B cell (primary cell): Measurements from ENCODE around the gene TSHZ1. TPM values are rescaled to one million over a fixed set of nuclear protein-coding genes. Genes with fewer than 3 reads are reported as not detected.

Source experiments
- ATAC-seq: fragments of 200-7000 bp; cut with Tn5 transposase; one replicate; pipeline ENCODE4 v1.10.0; 2021; ENCODE audit warnings: low read depth, mild to moderate bottlenecking, moderate number of reproducible peaks, moderate library complexity
- CTCF ChIA-PET: fragments of 350-600 bp; sonication (Branson Sonifier 250); formaldehyde crosslinking; loops from one replicate; lab custom pipeline; 2021; ENCODE audit warnings: antibody characterized with exemption, inconsistent platforms; lab: Charles Lee
- POLR2A ChIA-PET: fragments of 350-600 bp; sonication (Branson Sonifier 250); formaldehyde crosslinking; loops from one replicate; lab custom pipeline; 2021; ENCODE audit warnings: antibody characterized with exemption; lab: Charles Lee
- DNase-seq: peaks from one replicate; pipeline ENCODE4 v3.0.0; 2013
- H2AFZ ChIP-seq: 2 replicates; pipeline ENCODE4 v1.6.1; 2012; ENCODE audit warnings: mild to moderate bottlenecking, low read depth, low read length; ENCODE audit not compliant: insufficient read depth, poor library complexity, severe bottlenecking
- H3K27ac ChIP-seq, 2 donors: 1 replicate in 1 of 2; 2 replicates in 1 of 2; pipeline ENCODE4 v1.5.1; 2012 to 2013; ENCODE audit warnings: low read length in 2 of 2, mild to moderate bottlenecking in 2 of 2, moderate library complexity in 1 of 2
- H3K27me3 ChIP-seq, 4 experiments: fragments of 200-600 bp in 1 of 4; sonication (generic) in 1 of 4; replicated peaks in 1 of 4; 1 replicate in 2 of 4; 2 replicates in 2 of 4; pipeline versions ENCODE4 v1.6.1 to v1.7.0; 2013 to 2016; ENCODE audit warnings: low read length in 3 of 4, mild to moderate bottlenecking in 2 of 4, mixed read lengths in 1 of 4, moderate library complexity in 1 of 4; ENCODE audit not compliant: insufficient read depth in 4 of 4, control insufficient read depth in 3 of 4; ENCODE audit errors: control extremely low read depth in 1 of 4
- H3K36me3 ChIP-seq, 2 experiments: replicated peaks in 1 of 2; 1 replicate in 1 of 2; 2 replicates in 1 of 2; pipeline versions ENCODE4 v1.6.1 to v1.7.1; 2013; ENCODE audit warnings: low read length in 1 of 2; ENCODE audit not compliant: insufficient read depth in 2 of 2, control insufficient read depth in 1 of 2; ENCODE audit errors: control extremely low read depth in 1 of 2, extremely low read depth in 1 of 2
- H3K4me1 ChIP-seq, 2 donors: fragments of 200-600 bp in 1 of 2; sonication (generic) in 1 of 2; 1 replicate in 1 of 2; 2 replicates in 1 of 2; pipeline versions ENCODE4 v1.5.1 to v1.6.1; 2013 to 2017; ENCODE audit warnings: low read length in 2 of 2; ENCODE audit not compliant: control insufficient read depth in 2 of 2, insufficient read depth in 2 of 2
- H3K4me2 ChIP-seq: replicated peaks from 2 replicates; pipeline ENCODE3; 2012; ENCODE audit warnings: mild to moderate bottlenecking, low read depth, low read length; ENCODE audit not compliant: poor library complexity, severe bottlenecking
- H3K4me3 ChIP-seq, 5 experiments: fragments of 200-600 bp in 1 of 5; sonication (generic) in 1 of 5; 1 replicate in 3 of 5; 2 replicates in 2 of 5; pipeline versions ENCODE4 v1.5.1 to v1.7.0; 2011 to 2016; ENCODE audit warnings: low read length in 4 of 5, mild to moderate bottlenecking in 4 of 5, low read depth in 2 of 5, control low read depth in 1 of 5, moderate library complexity in 1 of 5; ENCODE audit not compliant: insufficient read depth in 1 of 5; ENCODE audit errors: control extremely low read depth in 1 of 5, extremely low read depth in 1 of 5
- H3K79me2 ChIP-seq: fragments of 200-600 bp; sonication (generic); one replicate; pipeline ENCODE4 v1.6.0; 2016; ENCODE audit warnings: low read length; ENCODE audit not compliant: control insufficient read depth, insufficient read depth
- H3K9ac ChIP-seq: fragments of 200-600 bp; sonication (generic); 2 replicates; pipeline ENCODE4 v1.6.1; 2017; ENCODE audit warnings: mild to moderate bottlenecking, low read length, moderate library complexity
- H3K9me3 ChIP-seq, 3 donors: one replicate each; pipeline versions ENCODE4 v1.6.1 to v1.7.1; 2013; ENCODE audit warnings: low read length in 2 of 3; ENCODE audit not compliant: control insufficient read depth in 2 of 3, insufficient read depth in 1 of 3; ENCODE audit errors: control extremely low read depth in 1 of 3
- H4K20me1 ChIP-seq: 2 replicates; pipeline ENCODE4 v1.6.0; 2012; ENCODE audit warnings: mild to moderate bottlenecking, low read length; ENCODE audit not compliant: insufficient read depth, control insufficient read depth, poor library complexity, severe bottlenecking
- H3K27ac Mint-ChIP-seq: one replicate; pipeline ENCODE4 v1.8.0; 2021; ENCODE audit warnings: mixed read lengths
- H3K27me3 Mint-ChIP-seq: one replicate; pipeline ENCODE4 v1.8.0; 2021; ENCODE audit warnings: mixed read lengths
- H3K4me1 Mint-ChIP-seq: one replicate; pipeline ENCODE4 v1.8.0; 2021; ENCODE audit warnings: mixed read lengths
- H3K4me3 Mint-ChIP-seq: one replicate; pipeline ENCODE4 v1.8.0; 2021; ENCODE audit warnings: mixed read lengths
- H3K9me3 Mint-ChIP-seq: one replicate; pipeline ENCODE4 v1.8.0; 2022; ENCODE audit warnings: mixed read lengths; ENCODE audit not compliant: insufficient read depth
- CTCF ChIP-seq: fragments of 200-600 bp; IDR thresholded peaks from one replicate; pipeline ENCODE4 v1.8.0; 2022; ENCODE audit warnings: antibody characterized with exemption, mild to moderate bottlenecking
- EZH2 ChIP-seq: IDR thresholded peaks from 2 replicates; pipeline ENCODE4 v1.6.1; 2012; ENCODE audit warnings: borderline replicate concordance, low read depth, mild to moderate bottlenecking, moderate library complexity, low read length; ENCODE audit not compliant: insufficient read depth, poor library complexity, severe bottlenecking
- WGBS: methylation state at CpG from one replicate; pipeline ENCODE4 v1.1.5; 2013; ENCODE audit warnings: missing lambda C conversion rate; ENCODE audit not compliant: insufficient coverage; 5-methylcytosine and 5-hydroxymethylcytosine counted together
- intact Hi-C: fragments of 100-400 bp; cut with micrococcal nuclease; formaldehyde crosslinking; loops from one replicate; pipeline ENCODE4 v1.10.0; 2022
- polyA plus RNA-seq: library from polyadenylated mRNA; depleted of rRNA; stranded (reverse); fragments of >200 nt; gene quantifications from 2 replicates; pipeline ENCODE4 v1.2.3, GENCODE V29; 2012
- total RNA-seq, 2 donors: library from RNA; stranded (reverse); fragments of 120-200 nt in 1 of 2; gene quantifications; 1 replicate in 1 of 2; 2 replicates in 1 of 2; pipeline versions ENCODE4 v1.2.3 to v1.2.4, GENCODE V29; 2013 to 2022

Gene TSHZ1
- total and polyA plus RNA-seq, 2 donors (not counting 1 experiment from before 2014, with no cell fraction given) = 5.3 to 9.8 TPM

GRCh38 chr18:75223687-75224347 lies 13.2 kb downstream of the TSHZ1 start:
- DNase-seq = no peak
- H3K4me3 Mint-ChIP-seq = no peak overlapping the region
- CTCF ChIA-PET = no interaction called here

More at GRCh38 chr18:75223687-75224347, 13.2 kb downstream of the TSHZ1 start:
- Histone ChIP-seq H3K4me2 (no peak overlapping the region), H3K4me3 (no peak overlapping the region), H3K9ac (no peak overlapping the region), H3K27ac (no peak overlapping the region), H4K20me1 (peaks cover 11% of the 10 kb centered on the region), H3K79me2 (peaks cover 50% of the 10 kb centered on the region), H3K27me3 (no peaks in the 10 kb centered on the region), H3K36me3 (peaks cover 0 to 3% of the 10 kb centered on the region in 2 experiments), H2AFZ (no peak overlapping the region), H3K9me3 (no peaks in the 10 kb centered on the region), H3K4me1 (peaks cover 5 to 9% of the 10 kb centered on the region in 2 donors)
- no peak for ATAC-seq
- Mint-ChIP-seq H3K27me3 (no peaks in the 10 kb centered on the region), H3K9me3 (no peaks in the 10 kb centered on the region), H3K4me1 (peaks cover 13% of the 10 kb centered on the region), H3K27ac (no peak overlapping the region)
- intact Hi-C loops = no loop called here
- TF ChIP-seq EZH2 = no peak
- TF ChIP-seq CTCF = no peak
- 89% methylated on average over 1 of the region's 9 CpGs for WGBS
- POLR2A ChIA-PET = no interaction called here
